ENCODE results near the gene RCBTB2.

GRCh38 chr13:48476686-48477085, 56.2 kb downstream of the RCBTB2 start:
- TF ChIP-seq EP300 (IDR thresholded peaks at IDR 0.05; ENCODE audit: borderline replicate concordance) (no peak), REST (IDR thresholded peaks at IDR 0.05; ENCODE audit: low read depth) (no peak), YY1 (IDR thresholded peaks at IDR 0.05; ENCODE audit: low read depth) (no peak), FOXM1 (IDR thresholded peaks at IDR 0.05; ENCODE audit: borderline replicate concordance, low read depth) (no peak), CREB1 (IDR thresholded peaks at IDR 0.05; ENCODE audit: low read depth) (no peak), TAF1 (IDR thresholded peaks at IDR 0.05; ENCODE audit: low read depth) (no peak), EGR1 (IDR thresholded peaks at IDR 0.05) (no peak), TCF12 (IDR thresholded peaks at IDR 0.05; ENCODE audit: low read depth) (no peak), MAX (IDR thresholded peaks at IDR 0.05) (no peak)

Measured in Ishikawa (cell line).